WTC11 (cell line): ENCODE measurements around the gene ENTPD8. TPM values are rescaled to one million over a fixed set of nuclear protein-coding genes. Genes with fewer than 3 reads are reported as not detected.

ENCODE experiments used
- ATAC-seq: fragments of 200-7000 bp; cut with Tn5 transposase; 2 replicates; pipeline ENCODE4 v1.10.0; 2021; ENCODE audit warnings: mild to moderate bottlenecking, moderate library complexity
- CTCF ChIA-PET: fragments of 300-600 bp; sonication (Branson Sonifier 250); formaldehyde crosslinking; loops from one replicate; lab custom pipeline; 2021; ENCODE audit warnings: antibody characterized with exemption; lab: Charles Lee
- POLR2A ChIA-PET: fragments of 350-600 bp; sonication (Branson Sonifier 250); formaldehyde crosslinking; loops from one replicate; lab custom pipeline; 2021; ENCODE audit warnings: antibody characterized with exemption; lab: Charles Lee
- DNase-seq: peaks from one replicate; pipeline ENCODE4 v3.0.0; 2021; ENCODE audit warnings: low spot score
- H3K27ac Mint-ChIP-seq: 2 replicates; pipeline ENCODE4 v1.8.0; 2021; ENCODE audit warnings: mixed read lengths
- H3K27me3 Mint-ChIP-seq: 2 replicates; pipeline ENCODE4 v1.8.0; 2021; ENCODE audit warnings: low read depth, mild to moderate bottlenecking, moderate library complexity, mixed read lengths
- H3K36me3 Mint-ChIP-seq: 2 replicates; pipeline ENCODE4 v1.8.0; 2021; ENCODE audit warnings: mixed read lengths
- H3K4me1 Mint-ChIP-seq: 2 replicates; pipeline ENCODE4 v1.8.0; 2022; ENCODE audit warnings: mixed read lengths
- H3K4me3 Mint-ChIP-seq: 2 replicates; pipeline ENCODE4 v1.8.0; 2021; ENCODE audit warnings: mild to moderate bottlenecking, moderate library complexity, mixed read lengths
- H3K9me3 Mint-ChIP-seq: 2 replicates; pipeline ENCODE4 v1.8.0; 2021; ENCODE audit warnings: mixed read lengths
- ESRRA ChIP-seq: sonication (generic); formaldehyde crosslinking; IDR thresholded peaks from 2 replicates; pipeline ENCODE4 v1.8.1; 2022; ENCODE audit warnings: mild to moderate bottlenecking, missing genetic modification reagents, borderline replicate concordance
- ETV6 ChIP-seq: sonication (generic); formaldehyde crosslinking; IDR thresholded peaks from 2 replicates; pipeline ENCODE4 v1.8.1; 2022; ENCODE audit warnings: mild to moderate bottlenecking, missing genetic modification reagents
- FOXK1 ChIP-seq: sonication (generic); formaldehyde crosslinking; IDR thresholded peaks from 2 replicates; pipeline ENCODE4 v1.8.0; 2022; ENCODE audit warnings: mild to moderate bottlenecking, moderate library complexity, missing genetic modification reagents
- FOXP1 ChIP-seq: sonication (generic); formaldehyde crosslinking; IDR thresholded peaks from 2 replicates; pipeline ENCODE4 v1.8.0; 2022; ENCODE audit warnings: missing genetic modification reagents, mild to moderate bottlenecking, moderate library complexity, borderline replicate concordance
- GRHL2 ChIP-seq: fragments of 250-450 bp; sonication (Bioruptor Pico); IDR thresholded peaks from 2 replicates; pipeline ENCODE4 v1.8.0; 2022; ENCODE audit warnings: mild to moderate bottlenecking, moderate library complexity; ENCODE audit not compliant: insufficient replicate concordance, severe bottlenecking
- MYBL2 ChIP-seq: sonication (generic); formaldehyde crosslinking; IDR thresholded peaks from 2 replicates; pipeline ENCODE4 v1.8.1; 2023; ENCODE audit warnings: mild to moderate bottlenecking, moderate library complexity, missing genetic modification reagents
- NFATC4 ChIP-seq: fragments of 250-450 bp; sonication (Bioruptor Pico); IDR thresholded peaks from 2 replicates; pipeline ENCODE4 v1.9.0; 2021; ENCODE audit warnings: mild to moderate bottlenecking
- OVOL2 ChIP-seq: fragments of 250-450 bp; sonication (Bioruptor Pico); IDR thresholded peaks from 2 replicates; pipeline ENCODE4 v1.9.0; 2021; ENCODE audit warnings: mild to moderate bottlenecking, borderline replicate concordance
- TEAD1 ChIP-seq: sonication (generic); formaldehyde crosslinking; IDR thresholded peaks from 2 replicates; pipeline ENCODE4 v1.8.0; 2022; ENCODE audit warnings: mild to moderate bottlenecking, missing genetic modification reagents
- TEAD4 ChIP-seq: sonication (generic); formaldehyde crosslinking; IDR thresholded peaks from 2 replicates; pipeline ENCODE4 v1.8.0; 2022; ENCODE audit warnings: mild to moderate bottlenecking, missing genetic modification reagents
- TP53 ChIP-seq: sonication (generic); formaldehyde crosslinking; IDR thresholded peaks from 2 replicates; pipeline ENCODE4 v1.8.1; 2023; ENCODE audit warnings: mild to moderate bottlenecking, missing genetic modification reagents
- ZNF121 ChIP-seq: sonication (generic); formaldehyde crosslinking; IDR thresholded peaks from 2 replicates; pipeline ENCODE4 v1.8.0; 2023; ENCODE audit warnings: missing genetic modification reagents
- ZNF219 ChIP-seq: sonication (generic); formaldehyde crosslinking; IDR thresholded peaks from 2 replicates; pipeline ENCODE4 v1.8.0; 2023; ENCODE audit warnings: missing genetic modification reagents, mild to moderate bottlenecking, borderline replicate concordance
- ZNF232 ChIP-seq: sonication (generic); formaldehyde crosslinking; IDR thresholded peaks from 2 replicates; pipeline ENCODE4 v1.8.0; 2022; ENCODE audit warnings: mild to moderate bottlenecking, missing genetic modification reagents
- total RNA-seq: library from RNA; stranded (reverse); gene quantifications from 3 replicates; pipeline ENCODE4 v1.2.3, GENCODE V29; 2021
- TF ChIP-seq, protein P1 (sequence below): sonication (generic); formaldehyde crosslinking; IDR thresholded peaks from 2 replicates; pipeline ENCODE4 v1.8.1; 2023; ENCODE audit warnings: mild to moderate bottlenecking, missing genetic modification reagents, moderate library complexity
- TF ChIP-seq, protein P2 (sequence below): fragments of 250-450 bp; sonication (Bioruptor Pico); IDR thresholded peaks from 2 replicates; pipeline ENCODE4 v1.9.0; 2021; ENCODE audit warnings: mild to moderate bottlenecking
- TF ChIP-seq, protein P3 (sequence below): sonication (generic); formaldehyde crosslinking; IDR thresholded peaks from 2 replicates; pipeline ENCODE4 v1.8.1; 2022; ENCODE audit warnings: low read depth, mild to moderate bottlenecking, moderate library complexity, missing genetic modification reagents, borderline replicate concordance
- TF ChIP-seq, protein P4 (sequence below): sonication (generic); formaldehyde crosslinking; IDR thresholded peaks from 2 replicates; pipeline ENCODE4 v1.8.0; 2022; ENCODE audit warnings: missing genetic modification reagents
- TF ChIP-seq, protein P5 (sequence below): sonication (generic); formaldehyde crosslinking; IDR thresholded peaks from 2 replicates; pipeline ENCODE4 v1.8.0; 2022; ENCODE audit warnings: mild to moderate bottlenecking, missing genetic modification reagents

Gene ENTPD8
- total RNA-seq, 1 experiment from 2014 or later: 2.3 TPM

DNA sequence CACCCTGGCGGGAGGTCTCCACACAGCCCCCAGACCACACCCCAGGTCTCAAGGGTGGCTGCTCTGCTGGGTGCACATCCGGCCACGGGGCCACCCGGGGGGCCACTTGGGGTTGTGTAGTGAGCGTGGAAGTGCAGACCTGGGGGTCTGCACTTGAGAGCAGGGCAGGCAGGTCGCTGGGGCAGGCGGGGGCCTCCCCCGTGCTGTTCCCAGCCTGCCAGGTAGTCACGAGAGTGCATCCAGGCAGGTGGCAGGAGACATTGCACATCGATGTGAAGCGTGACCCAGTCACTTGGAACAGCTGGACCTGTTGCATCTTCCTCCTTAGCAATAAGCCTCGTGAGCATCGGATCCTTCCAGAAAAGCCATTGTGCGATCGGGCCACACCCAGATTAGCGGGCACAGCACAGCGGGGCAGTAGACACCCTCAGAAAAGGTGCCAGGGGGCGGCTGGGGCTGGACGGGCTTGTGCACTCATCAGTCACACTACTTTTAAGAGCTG lies 4.8 kb upstream of the ENTPD8 start:
- ChIA-PET CTCF (interaction anchor here (0.6 to 5.8 kb wide), 7 partner anchors 8 to 159 kb away, joined by 3 to 60 read pairs (median 5); partner anchors contain the start of genes EXD3 and NOXA1), POLR2A (no interaction called here)
- Mint-ChIP-seq H3K36me3 (no peaks in the 10 kb centered on the region), H3K9me3 (no peaks in the 10 kb centered on the region), H3K27ac (no peak overlapping the region), H3K4me1 (peaks cover 5% of the 10 kb centered on the region), H3K4me3 (no peak overlapping the region), H3K27me3 (no peaks in the 10 kb centered on the region; the same call in 1 of the 2 replicates)
- ATAC-seq (no peak), DNase-seq (no peak)
- TF ChIP-seq TEAD1 (CRISPR knock-in tag): no peak
- TF ChIP-seq, protein P1, sequence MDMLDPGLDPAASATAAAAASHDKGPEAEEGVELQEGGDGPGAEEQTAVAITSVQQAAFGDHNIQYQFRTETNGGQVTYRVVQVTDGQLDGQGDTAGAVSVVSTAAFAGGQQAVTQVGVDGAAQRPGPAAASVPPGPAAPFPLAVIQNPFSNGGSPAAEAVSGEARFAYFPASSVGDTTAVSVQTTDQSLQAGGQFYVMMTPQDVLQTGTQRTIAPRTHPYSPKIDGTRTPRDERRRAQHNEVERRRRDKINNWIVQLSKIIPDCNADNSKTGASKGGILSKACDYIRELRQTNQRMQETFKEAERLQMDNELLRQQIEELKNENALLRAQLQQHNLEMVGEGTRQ (CRISPR knock-in tag): no peak
- no peak for TF ChIP-seq OVOL2 (CRISPR knock-in tag)
- TF ChIP-seq ETV6 (CRISPR knock-in tag): no peak
- TF ChIP-seq ZNF219 (CRISPR knock-in tag): no peak
- TF ChIP-seq GRHL2: no peak
- TF ChIP-seq FOXK1: no peak
- TF ChIP-seq, protein P2, sequence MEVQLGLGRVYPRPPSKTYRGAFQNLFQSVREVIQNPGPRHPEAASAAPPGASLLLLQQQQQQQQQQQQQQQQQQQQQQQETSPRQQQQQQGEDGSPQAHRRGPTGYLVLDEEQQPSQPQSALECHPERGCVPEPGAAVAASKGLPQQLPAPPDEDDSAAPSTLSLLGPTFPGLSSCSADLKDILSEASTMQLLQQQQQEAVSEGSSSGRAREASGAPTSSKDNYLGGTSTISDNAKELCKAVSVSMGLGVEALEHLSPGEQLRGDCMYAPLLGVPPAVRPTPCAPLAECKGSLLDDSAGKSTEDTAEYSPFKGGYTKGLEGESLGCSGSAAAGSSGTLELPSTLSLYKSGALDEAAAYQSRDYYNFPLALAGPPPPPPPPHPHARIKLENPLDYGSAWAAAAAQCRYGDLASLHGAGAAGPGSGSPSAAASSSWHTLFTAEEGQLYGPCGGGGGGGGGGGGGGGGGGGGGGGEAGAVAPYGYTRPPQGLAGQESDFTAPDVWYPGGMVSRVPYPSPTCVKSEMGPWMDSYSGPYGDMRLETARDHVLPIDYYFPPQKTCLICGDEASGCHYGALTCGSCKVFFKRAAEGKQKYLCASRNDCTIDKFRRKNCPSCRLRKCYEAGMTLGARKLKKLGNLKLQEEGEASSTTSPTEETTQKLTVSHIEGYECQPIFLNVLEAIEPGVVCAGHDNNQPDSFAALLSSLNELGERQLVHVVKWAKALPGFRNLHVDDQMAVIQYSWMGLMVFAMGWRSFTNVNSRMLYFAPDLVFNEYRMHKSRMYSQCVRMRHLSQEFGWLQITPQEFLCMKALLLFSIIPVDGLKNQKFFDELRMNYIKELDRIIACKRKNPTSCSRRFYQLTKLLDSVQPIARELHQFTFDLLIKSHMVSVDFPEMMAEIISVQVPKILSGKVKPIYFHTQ: no peak
- no peak for TF ChIP-seq TEAD4 (CRISPR knock-in tag)
- TF ChIP-seq, protein P3, sequence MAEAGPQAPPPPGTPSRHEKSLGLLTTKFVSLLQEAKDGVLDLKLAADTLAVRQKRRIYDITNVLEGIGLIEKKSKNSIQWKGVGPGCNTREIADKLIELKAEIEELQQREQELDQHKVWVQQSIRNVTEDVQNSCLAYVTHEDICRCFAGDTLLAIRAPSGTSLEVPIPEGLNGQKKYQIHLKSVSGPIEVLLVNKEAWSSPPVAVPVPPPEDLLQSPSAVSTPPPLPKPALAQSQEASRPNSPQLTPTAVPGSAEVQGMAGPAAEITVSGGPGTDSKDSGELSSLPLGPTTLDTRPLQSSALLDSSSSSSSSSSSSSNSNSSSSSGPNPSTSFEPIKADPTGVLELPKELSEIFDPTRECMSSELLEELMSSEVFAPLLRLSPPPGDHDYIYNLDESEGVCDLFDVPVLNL (CRISPR knock-in tag): no peak
- no peak for TF ChIP-seq ZNF121 (CRISPR knock-in tag)
- no peak for TF ChIP-seq FOXP1
- TF ChIP-seq, protein P4, sequence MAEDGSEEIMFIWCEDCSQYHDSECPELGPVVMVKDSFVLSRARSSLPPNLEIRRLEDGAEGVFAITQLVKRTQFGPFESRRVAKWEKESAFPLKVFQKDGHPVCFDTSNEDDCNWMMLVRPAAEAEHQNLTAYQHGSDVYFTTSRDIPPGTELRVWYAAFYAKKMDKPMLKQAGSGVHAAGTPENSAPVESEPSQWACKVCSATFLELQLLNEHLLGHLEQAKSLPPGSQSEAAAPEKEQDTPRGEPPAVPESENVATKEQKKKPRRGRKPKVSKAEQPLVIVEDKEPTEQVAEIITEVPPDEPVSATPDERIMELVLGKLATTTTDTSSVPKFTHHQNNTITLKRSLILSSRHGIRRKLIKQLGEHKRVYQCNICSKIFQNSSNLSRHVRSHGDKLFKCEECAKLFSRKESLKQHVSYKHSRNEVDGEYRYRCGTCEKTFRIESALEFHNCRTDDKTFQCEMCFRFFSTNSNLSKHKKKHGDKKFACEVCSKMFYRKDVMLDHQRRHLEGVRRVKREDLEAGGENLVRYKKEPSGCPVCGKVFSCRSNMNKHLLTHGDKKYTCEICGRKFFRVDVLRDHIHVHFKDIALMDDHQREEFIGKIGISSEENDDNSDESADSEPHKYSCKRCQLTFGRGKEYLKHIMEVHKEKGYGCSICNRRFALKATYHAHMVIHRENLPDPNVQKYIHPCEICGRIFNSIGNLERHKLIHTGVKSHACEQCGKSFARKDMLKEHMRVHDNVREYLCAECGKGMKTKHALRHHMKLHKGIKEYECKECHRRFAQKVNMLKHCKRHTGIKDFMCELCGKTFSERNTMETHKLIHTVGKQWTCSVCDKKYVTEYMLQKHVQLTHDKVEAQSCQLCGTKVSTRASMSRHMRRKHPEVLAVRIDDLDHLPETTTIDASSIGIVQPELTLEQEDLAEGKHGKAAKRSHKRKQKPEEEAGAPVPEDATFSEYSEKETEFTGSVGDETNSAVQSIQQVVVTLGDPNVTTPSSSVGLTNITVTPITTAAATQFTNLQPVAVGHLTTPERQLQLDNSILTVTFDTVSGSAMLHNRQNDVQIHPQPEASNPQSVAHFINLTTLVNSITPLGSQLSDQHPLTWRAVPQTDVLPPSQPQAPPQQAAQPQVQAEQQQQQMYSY (CRISPR knock-in tag): no peak
- TF ChIP-seq MYBL2: no peak
- no peak for TF ChIP-seq TP53 (CRISPR knock-in tag)
- TF ChIP-seq ZNF232 (CRISPR knock-in tag): no peak
- TF ChIP-seq NFATC4 (CRISPR knock-in tag): no peak
- no peak for TF ChIP-seq ESRRA
- TF ChIP-seq, protein P5, sequence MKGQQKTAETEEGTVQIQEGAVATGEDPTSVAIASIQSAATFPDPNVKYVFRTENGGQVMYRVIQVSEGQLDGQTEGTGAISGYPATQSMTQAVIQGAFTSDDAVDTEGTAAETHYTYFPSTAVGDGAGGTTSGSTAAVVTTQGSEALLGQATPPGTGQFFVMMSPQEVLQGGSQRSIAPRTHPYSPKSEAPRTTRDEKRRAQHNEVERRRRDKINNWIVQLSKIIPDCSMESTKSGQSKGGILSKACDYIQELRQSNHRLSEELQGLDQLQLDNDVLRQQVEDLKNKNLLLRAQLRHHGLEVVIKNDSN (CRISPR knock-in tag): no peak
